Gastroesophageal sphincter (tissue), 4 donors: ENCODE measurements around the gene KRT6A. TPM values are rescaled to one million over a fixed set of nuclear protein-coding genes. Genes with fewer than 3 reads are reported as not detected.

Source experiments
- ATAC-seq: fragments of 150-250 bp; one replicate; pipeline ENCODE4 v1.9.1; 2016; ENCODE audit warnings: mild to moderate bottlenecking, moderate library complexity
- H3K27ac ChIP-seq, 4 donors: fragments of 200-600 bp; sonication (generic) in 3 of 4; 1 replicate in 3 of 4; 2 replicates in 1 of 4; pipeline ENCODE4 v1.5.1; 2016 to 2019
- H3K27me3 ChIP-seq: fragments of 200-600 bp; sonication (generic); one replicate; pipeline ENCODE4 v1.5.1; 2019
- H3K36me3 ChIP-seq, 2 donors: fragments of 200-600 bp; sonication (generic); one replicate each; pipeline ENCODE4 v1.5.1; 2019; ENCODE audit warnings: control low read depth in 1 of 2
- H3K4me1 ChIP-seq, 3 donors: fragments of 200-600 bp; sonication (generic); 1 replicate in 2 of 3; 2 replicates in 1 of 3; pipeline ENCODE4 v1.5.1; 2016 to 2019; ENCODE audit warnings: control low read depth in 2 of 3
- H3K4me3 ChIP-seq, 2 donors: fragments of 200-600 bp; sonication (generic); one replicate each; pipeline ENCODE4 v1.5.1; 2019; ENCODE audit warnings: mild to moderate bottlenecking in 1 of 2, moderate library complexity in 1 of 2
- H3K9me3 ChIP-seq, 3 donors: fragments of 200-600 bp; sonication (generic); one replicate each; pipeline ENCODE4 v1.5.1; 2017 to 2019; ENCODE audit warnings: control low read depth in 2 of 3
- EP300 ChIP-seq: sonication (generic); formaldehyde crosslinking; IDR thresholded peaks from one replicate; pipeline ENCODE4 v1.6.1; 2017; ENCODE audit warnings: antibody characterized with exemption, mild to moderate bottlenecking
- POLR2A ChIP-seq, 2 donors: fragments of 450-650 bp; IDR thresholded peaks; one replicate each; pipeline ENCODE4 v1.6.1; 2017; ENCODE audit warnings: antibody characterized with exemption in 2 of 2, mild to moderate bottlenecking in 2 of 2, moderate library complexity in 1 of 2
- POLR2AphosphoS5 ChIP-seq: sonication (generic); formaldehyde crosslinking; IDR thresholded peaks from one replicate; pipeline ENCODE4 v1.6.1; 2017; ENCODE audit warnings: antibody characterized with exemption
- WGBS, 2 donors: methylation state at CpG; one replicate each; pipeline ENCODE4 v1.1.5; 2018; ENCODE audit warnings: low coverage in 1 of 2; 5-methylcytosine and 5-hydroxymethylcytosine counted together
- total RNA-seq, 4 donors: library from RNA; depleted of rRNA; stranded (reverse); fragments of >200 nt; gene quantifications; one replicate each; pipeline ENCODE4 v1.1.0, GENCODE V29; 2016
- TF ChIP-seq, protein P1 (sequence below), 4 experiments: fragments of 200-600 bp in 2 of 4; fragments of 450-650 bp in 2 of 4; sonication (generic) in 1 of 4; IDR thresholded peaks; one replicate each; pipeline ENCODE4 v1.5.1; 2017 to 2019; ENCODE audit warnings: antibody characterized with exemption in 4 of 4, mild to moderate bottlenecking in 2 of 4, moderate library complexity in 2 of 4

KRT6A gene
- total RNA-seq, 4 donors from 2014 or later, result 2.7 to 713 (median 61.8) TPM

GRCh38 chr12:52529846-52530245, 36.8 kb upstream of the KRT6A start:
- WGBS, 2 donors, result 96 to 100% methylated on average over 2 to 9 of the region's 9 CpGs
- Histone ChIP-seq H3K4me3 (no peak overlapping the region), H3K27me3 (no peaks in the 10 kb centered on the region), H3K27ac (no peak overlapping the region), H3K4me1 (no peaks in the 10 kb centered on the region), H3K36me3 (no peaks in the 10 kb centered on the region), H3K9me3 (no peaks in the 10 kb centered on the region)
- TF ChIP-seq POLR2A (IDR thresholded peaks at IDR 0.05), result no peak
- TF ChIP-seq, protein P1, sequence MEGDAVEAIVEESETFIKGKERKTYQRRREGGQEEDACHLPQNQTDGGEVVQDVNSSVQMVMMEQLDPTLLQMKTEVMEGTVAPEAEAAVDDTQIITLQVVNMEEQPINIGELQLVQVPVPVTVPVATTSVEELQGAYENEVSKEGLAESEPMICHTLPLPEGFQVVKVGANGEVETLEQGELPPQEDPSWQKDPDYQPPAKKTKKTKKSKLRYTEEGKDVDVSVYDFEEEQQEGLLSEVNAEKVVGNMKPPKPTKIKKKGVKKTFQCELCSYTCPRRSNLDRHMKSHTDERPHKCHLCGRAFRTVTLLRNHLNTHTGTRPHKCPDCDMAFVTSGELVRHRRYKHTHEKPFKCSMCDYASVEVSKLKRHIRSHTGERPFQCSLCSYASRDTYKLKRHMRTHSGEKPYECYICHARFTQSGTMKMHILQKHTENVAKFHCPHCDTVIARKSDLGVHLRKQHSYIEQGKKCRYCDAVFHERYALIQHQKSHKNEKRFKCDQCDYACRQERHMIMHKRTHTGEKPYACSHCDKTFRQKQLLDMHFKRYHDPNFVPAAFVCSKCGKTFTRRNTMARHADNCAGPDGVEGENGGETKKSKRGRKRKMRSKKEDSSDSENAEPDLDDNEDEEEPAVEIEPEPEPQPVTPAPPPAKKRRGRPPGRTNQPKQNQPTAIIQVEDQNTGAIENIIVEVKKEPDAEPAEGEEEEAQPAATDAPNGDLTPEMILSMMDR (IDR thresholded peaks at IDR 0.05), result no peak
- TF ChIP-seq EP300, result no peak
- TF ChIP-seq POLR2AphosphoS5, result no peak
- no peak for ATAC-seq

DNA sequence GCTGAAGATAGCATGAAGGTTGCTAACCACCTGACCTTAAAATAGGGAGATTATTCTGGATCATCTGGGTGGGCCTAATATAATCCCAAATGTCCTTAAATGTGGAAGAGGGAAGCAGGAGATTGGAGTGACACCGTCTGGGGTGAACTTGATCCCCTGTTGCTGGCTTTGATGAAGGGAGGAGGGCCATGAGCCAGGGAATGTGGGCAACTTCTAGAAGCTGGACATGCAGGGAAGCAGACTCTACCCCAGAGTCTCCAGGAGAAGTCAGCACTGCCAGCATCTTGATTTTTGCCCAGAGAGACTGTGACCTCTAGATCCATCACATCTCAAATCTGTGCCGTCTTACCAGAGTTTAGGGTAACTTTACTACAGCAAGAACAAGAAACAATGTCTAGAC, 36.4 kb upstream of the KRT6A start:
- no peaks in the 10 kb centered on the region for H3K4me1 ChIP-seq
- H3K9me3 ChIP-seq, result no peaks in the 10 kb centered on the region
- no peaks in the 10 kb centered on the region for H3K27me3 ChIP-seq
- no peak overlapping the region for H3K4me3 ChIP-seq
- H3K36me3 ChIP-seq, result no peaks in the 10 kb centered on the region
- TF ChIP-seq POLR2A (IDR thresholded peaks at IDR 0.05) (no peak), POLR2AphosphoS5 (no peak), EP300 (no peak)
- TF ChIP-seq, protein P1 (IDR thresholded peaks at IDR 0.05), result no peak
- 100% methylated on average over 1 to 2 of the region's 2 CpGs for WGBS, 2 donors
- H3K27ac ChIP-seq, result no peak overlapping the region
- no peak for ATAC-seq

- WGBS, 2 donors, result 83 to 100% methylated on average over 1 to 3 of the region's 8 CpGs
- no peaks in the 10 kb centered on the region for H3K9me3 ChIP-seq
- no peak overlapping the region for H3K27ac ChIP-seq
- H3K4me1 ChIP-seq, result no peaks in the 10 kb centered on the region
- ATAC-seq, result no peak
- TF ChIP-seq, protein P1 (IDR thresholded peaks at IDR 0.05), result no peak
- no peaks in the 10 kb centered on the region for H3K27me3 ChIP-seq
- H3K36me3 ChIP-seq, result no peaks in the 10 kb centered on the region
- H3K4me3 ChIP-seq, result no peak overlapping the region
Observed at GRCh38 chr12:52528641-52529143, 35.6 kb upstream of the KRT6A start.

- Histone ChIP-seq H3K27me3 (no peaks in the 10 kb centered on the region), H3K36me3 (no peaks in the 10 kb centered on the region), H3K4me3 (no peak overlapping the region), H3K4me1 (no peaks in the 10 kb centered on the region), H3K27ac (no peak overlapping the region), H3K9me3 (no peaks in the 10 kb centered on the region)
- TF ChIP-seq POLR2AphosphoS5 (no peak), EP300 (no peak), POLR2A (IDR thresholded peaks at IDR 0.05) (no peak)
- TF ChIP-seq, protein P1 (IDR thresholded peaks at IDR 0.05), result no peak
- ATAC-seq, result no peak
- no CpG with 5 or more reads among the region's 4 CpGs for WGBS, 2 donors
Observed at GRCh38 chr12:52527121-52527800, 34.2 kb upstream of the KRT6A start.

DNA sequence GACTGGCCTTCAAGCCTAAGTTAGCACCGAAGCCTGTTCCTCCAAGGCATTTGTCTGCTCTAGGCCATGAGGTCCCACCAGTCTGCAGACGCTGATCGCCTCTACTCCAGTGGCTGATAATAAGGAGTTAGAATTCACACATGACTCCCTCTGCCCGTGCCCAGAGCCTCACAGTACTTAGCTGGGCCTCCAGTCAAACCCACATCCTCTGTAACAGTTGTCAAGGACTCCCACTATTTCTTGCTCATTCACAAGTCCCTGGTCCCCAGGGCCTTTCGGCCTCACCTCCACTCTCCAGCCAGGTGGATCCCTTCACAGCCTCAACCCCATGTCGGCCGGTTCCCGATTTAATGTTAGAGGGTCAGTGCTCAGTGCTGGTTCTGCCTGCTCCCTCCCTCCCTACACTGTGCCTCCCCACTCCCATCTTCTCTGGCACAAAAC, 33.5 kb upstream of the KRT6A start:
- WGBS, 2 donors, result 89% methylated on average over 4 of the region's 8 CpGs; no CpG with 5 or more reads in 1 of the 2 donors
- H3K36me3 ChIP-seq, result no peaks in the 10 kb centered on the region
- TF ChIP-seq EP300, result no peak
- TF ChIP-seq, protein P1 (IDR thresholded peaks at IDR 0.05), result no peak
- no peak for TF ChIP-seq POLR2AphosphoS5
- TF ChIP-seq POLR2A (IDR thresholded peaks at IDR 0.05), result no peak
- H3K4me3 ChIP-seq, result no peak overlapping the region
- no peaks in the 10 kb centered on the region for H3K4me1 ChIP-seq
- no peak for ATAC-seq
- H3K9me3 ChIP-seq, result no peaks in the 10 kb centered on the region
- no peaks in the 10 kb centered on the region for H3K27me3 ChIP-seq
- H3K27ac ChIP-seq, result no peak overlapping the region
